K562 (cell line): ENCODE data around the gene FZD1. TPM values are rescaled to one million over a fixed set of nuclear protein-coding genes. Genes with fewer than 3 reads are reported as not detected.

ENCODE experiments used
- ATAC-seq: fragments of 200-7000 bp; cut with Tn5 transposase; 3 replicates; pipeline ENCODE4 v1.9.1; 2020; ENCODE audit warnings: moderate library complexity
- BruUV-seq: library from RNA; stranded (reverse); fragments of 400-500 nt; replicated peaks from 2 replicates; lab custom pipeline; 2021; lab: Mats Ljungman, UMichigan
- CTCF ChIA-PET: fragments of 300-600 bp; formaldehyde crosslinking; extraction: SDS; loops from one replicate; lab custom pipeline; 2021; ENCODE audit warnings: low intra/inter-chr PET ratio; lab: Yijun Ruan, JAX
- POLR2A ChIA-PET: fragments of 300-600, 350-650 bp; sonication (Branson Sonifier 250); formaldehyde crosslinking; extraction: SDS; loops from one replicate; lab custom pipeline; 2021; ENCODE audit warnings: antibody characterized with exemption, inconsistent platforms; lab: Yijun Ruan, JAX
- DNase-seq, 4 experiments: peaks; one replicate each; pipeline versions ENCODE4 v3.0.0 to v3.0.0-alpha.2; 2011 to 2018; ENCODE audit warnings: low spot score in 3 of 4, mixed read lengths in 3 of 4; ENCODE audit errors: extremely low read depth in 1 of 4
- FAIRE-seq: peaks from 2 replicates; lab custom pipeline; 2011; peaks lifted over from hg19 to GRCh38; lab: Jason Lieb, UNC
- H2AFZ ChIP-seq: 2 replicates; pipeline ENCODE4 v1.6.0; 2011; ENCODE audit warnings: low read depth, low read length, control low read depth, inconsistent platforms
- H3K27ac ChIP-seq: fragments of 200-600 bp; 3 replicates; pipeline ENCODE4 v1.8.0; 2011; ENCODE audit warnings: low read depth, mild to moderate bottlenecking, control low read depth, inconsistent platforms, low read length, moderate library complexity, mixed read lengths; ENCODE audit errors: extremely low read depth
- H3K27me3 ChIP-seq, 2 experiments: fragments of 300-600 bp in 1 of 2; 2 replicates in 1 of 2; 3 replicates in 1 of 2; pipeline versions ENCODE4 v1.6.0 to v1.8.0; 2011; ENCODE audit warnings: inconsistent platforms in 2 of 2, low read length in 2 of 2, mild to moderate bottlenecking in 1 of 2, mixed read lengths in 1 of 2, moderate library complexity in 1 of 2; ENCODE audit not compliant: control insufficient read depth in 2 of 2, insufficient read depth in 2 of 2
- H3K36me3 ChIP-seq: fragments of 300-600 bp; 3 replicates; pipeline ENCODE4 v1.8.0; 2011; ENCODE audit warnings: mild to moderate bottlenecking, low read length, inconsistent platforms; ENCODE audit not compliant: control insufficient read depth, insufficient read depth
- H3K4me1 ChIP-seq, 2 experiments: fragments of 200-600 bp in 1 of 2; replicated peaks in 1 of 2; 2 replicates in 1 of 2; 3 replicates in 1 of 2; pipeline versions ENCODE4 v1.5.1 to v1.8.0; 2011; ENCODE audit warnings: inconsistent platforms in 2 of 2, low read length in 2 of 2, mild to moderate bottlenecking in 1 of 2, mixed read lengths in 1 of 2, moderate library complexity in 1 of 2; ENCODE audit not compliant: control insufficient read depth in 2 of 2, insufficient read depth in 2 of 2
- H3K4me2 ChIP-seq: 2 replicates; pipeline ENCODE4 v1.6.1; 2011; ENCODE audit warnings: low read length, control low read depth, inconsistent platforms, mixed read lengths; ENCODE audit not compliant: insufficient read depth
- H3K4me3 ChIP-seq: fragments of 200-600 bp; sonication (generic), shearing (Covaris generic); 2 replicates; pipeline ENCODE4 v1.5.1; 2016; ENCODE audit warnings: control low read depth, inconsistent platforms
- H3K79me2 ChIP-seq: fragments of 200-600 bp; 3 replicates; pipeline ENCODE4 v1.8.0; 2011; ENCODE audit warnings: low read length, inconsistent platforms; ENCODE audit not compliant: control insufficient read depth, insufficient read depth
- H3K9ac ChIP-seq, 2 experiments: 2 replicates each; pipeline versions ENCODE4 v1.6.0 to v1.6.1; 2011; ENCODE audit warnings: low read depth in 2 of 2, low read length in 2 of 2, control low read depth in 1 of 2, inconsistent platforms in 1 of 2, mild to moderate bottlenecking in 1 of 2, mixed read lengths in 1 of 2; ENCODE audit not compliant: insufficient read depth in 1 of 2
- H3K9me1 ChIP-seq: one replicate; pipeline ENCODE4 v1.6.0; 2011; ENCODE audit warnings: inconsistent platforms, mild to moderate bottlenecking, low read length, moderate library complexity; ENCODE audit not compliant: control insufficient read depth, insufficient read depth
- H3K9me3 ChIP-seq: replicated peaks from 2 replicates; pipeline ENCODE4 v1.5.1; 2011; ENCODE audit warnings: low read depth, low read length, inconsistent platforms; ENCODE audit not compliant: control insufficient read depth, insufficient read depth
- H4K20me1 ChIP-seq: replicated peaks from 2 replicates; pipeline ENCODE4 v1.6.1; 2011; ENCODE audit warnings: low read length, inconsistent platforms, mixed read lengths; ENCODE audit not compliant: control insufficient read depth, insufficient read depth
- CEBPB ChIP-seq: fragments of 450-650 bp; IDR thresholded peaks from 2 replicates; pipeline ENCODE4 v1.6.1; 2016; ENCODE audit warnings: missing genetic modification characterization, missing compliant biosample characterization
- CEBPG ChIP-seq, 3 experiments: fragments of 200-800 bp in 1 of 3; sonication (Bioruptor generic) in 1 of 3; sonication (generic) in 1 of 3; formaldehyde crosslinking in 1 of 3; IDR thresholded peaks in 2 of 3; conservative IDR thresholded peaks in 1 of 3; 2 replicates each; pipeline versions ENCODE4 v1.6.1 to v1.8.0; 2016 to 2022; ENCODE audit warnings: missing compliant biosample characterization in 2 of 3, missing genetic modification characterization in 2 of 3, mild to moderate bottlenecking in 1 of 3, missing genetic modification reagents in 1 of 3
- EHMT2 ChIP-seq: fragments of 450-650 bp; IDR thresholded peaks from 2 replicates; pipeline ENCODE4 v1.6.1; 2018; ENCODE audit warnings: antibody characterized with exemption
- KLF1 ChIP-seq: fragments of 450-650 bp; IDR thresholded peaks from 2 replicates; pipeline ENCODE4 v1.6.1; 2016; ENCODE audit warnings: missing genetic modification characterization, missing compliant biosample characterization
- MEF2D ChIP-seq: conservative IDR thresholded peaks from 2 replicates; pipeline ENCODE4 v1.6.1; 2016; ENCODE audit warnings: low read depth, missing genetic modification characterization, missing compliant biosample characterization
- NCOA1 ChIP-seq: fragments of 450-650 bp; IDR thresholded peaks from 2 replicates; pipeline ENCODE4 v1.6.1; 2016; ENCODE audit warnings: low read depth
- POLR2AphosphoS5 ChIP-seq: IDR thresholded peaks from 2 replicates; pipeline ENCODE4 v1.6.1; 2011; ENCODE audit warnings: mild to moderate bottlenecking, low read depth, low read length, moderate library complexity; ENCODE audit not compliant: control insufficient read depth, insufficient read depth
- WGBS: fragments of 100-300 bp; shearing (Covaris generic); methylation state at CpG from one replicate; pipeline ENCODE4 v1.1.6; 2016; ENCODE audit warnings: low coverage, mixed read lengths; ENCODE audit not compliant: insufficient coverage; ENCODE audit errors: missing lambda C conversion rate; 5-methylcytosine and 5-hydroxymethylcytosine counted together
- in situ Hi-C: fragments of 300-500 bp; cut with MboI; formaldehyde crosslinking; loops from 4 replicates; pipeline ENCODE4 v1.15.0; 2018; ENCODE audit warnings: inconsistent platforms, mixed read lengths
- intact Hi-C: fragments of 100-400 bp; cut with micrococcal nuclease; formaldehyde crosslinking; loops from 2 replicates; pipeline ENCODE4 v1.14.2; 2022
- polyA plus RNA-seq, 8 experiments: library from polyadenylated mRNA; depleted of rRNA in 4 of 8; stranded (reverse) in 5 of 8; unstranded in 3 of 8; fragments of >200 nt; fragmentation: Nextera tagmentation in 2 of 8; fragmentation: Illumina TruSeq in 1 of 8; extraction: Ambion mirVana in 2 of 8; extraction: Trizol in 1 of 8; gene quantifications; 2 replicates each; pipeline versions ENCODE4 v1.2.1 to v1.2.3, GENCODE V29; 2011 to 2014; ENCODE audit warnings: inconsistent platforms in 1 of 8, missing spikeins in 1 of 8
- total RNA-seq, 7 experiments: library from RNA; depleted of rRNA in 6 of 7; stranded (reverse); fragments of >200 nt in 6 of 7; fragmentation: Illumina TruSeq in 2 of 7; extraction: Trizol in 2 of 7; gene quantifications; 2 replicates each; pipeline versions ENCODE4 v1.2.1 to v1.2.3, GENCODE V29; 2011 to 2021; ENCODE audit warnings: low replicate concordance in 1 of 7

Gene FZD1
- total and polyA plus RNA-seq, 9 of the 15 experiments (the other 6 are each of a cell fraction or from before 2014, with no cell fraction given): 0.25 to 5.1 (median 1.8) TPM

GRCh38 chr7:91239772-91240171 is 24.5 kb upstream of the FZD1 start (continued):
- TF ChIP-seq KLF1 (tag) (no peak), MEF2D (no peak)
- TF ChIP-seq, all 486 proteins: peak for 0

GRCh38 chr7:91240376-91240941 is 23.8 kb upstream of the FZD1 start:
- no peak for ATAC-seq
- ChIA-PET CTCF (no interaction called here), POLR2A (interaction anchor here (0.6 kb wide), 2 partner anchors 16 to 1243 kb away, joined by 3 read pairs; no protein-coding TSS in a partner anchor)
- H3K4me1 ChIP-seq: no peaks in the 10 kb centered on the region
- FAIRE-seq: no peak
- H3K4me2 ChIP-seq: no peak overlapping the region
- H3K9me1 ChIP-seq: no peaks in the 10 kb centered on the region
- no peak overlapping the region for H3K9ac ChIP-seq
- intact Hi-C loops: no loop called here
- peaks cover 11 to 12% of the 10 kb centered on the region in 2 experiments for H3K27me3 ChIP-seq
- 5% methylated on average over 2 of the region's 2 CpGs for WGBS
- no peak overlapping the region for H3K4me3 ChIP-seq
- no peak overlapping the region for H3K27ac ChIP-seq
- H4K20me1 ChIP-seq: no peaks in the 10 kb centered on the region
- H3K79me2 ChIP-seq: no peaks in the 10 kb centered on the region
- TF ChIP-seq CEBPB (tag): peak; percentile 87
- TF ChIP-seq CEBPG (CRISPR knock-in tag; IDR thresholded peaks at IDR 0.05): no peak
- TF ChIP-seq CEBPG (tag; conservative IDR thresholded peaks at IDR 0.05 in 1 of 2, IDR thresholded peaks at IDR 0.05 in 1 of 2): peak; percentile 49 to 79; a peak in 3 of 4 replicates
- no peak for TF ChIP-seq POLR2AphosphoS5
- no peak for TF ChIP-seq EHMT2
- no peak for TF ChIP-seq NCOA1
- H3K36me3 ChIP-seq: no peaks in the 10 kb centered on the region
- no peak for DNase-seq
- no TSS peak for BruUV-seq
- no peak overlapping the region for H2AFZ ChIP-seq
- H3K9me3 ChIP-seq: no peaks in the 10 kb centered on the region
- in situ Hi-C loops: no loop called here
